ENCODE measurements around the gene FANCI. TPM values are rescaled to one million over a fixed set of nuclear protein-coding genes. Genes with fewer than 3 reads are reported as not detected.

FANCI gene
- total RNA-seq, 4 donors from 2014 or later: 7.2 to 24.5 (median 9.4) TPM

- no peak for TF ChIP-seq POLR2AphosphoS5 (IDR thresholded peaks at IDR 0.05)
- TF ChIP-seq EP300 (IDR thresholded peaks at IDR 0.05): no peak
- TF ChIP-seq POLR2A (IDR thresholded peaks at IDR 0.05): no peak
- no peak for TF ChIP-seq CTCF (IDR thresholded peaks at IDR 0.05)
- WGBS: 97% methylated on average over 2 of the region's 2 CpGs
- Histone ChIP-seq H3K27ac (no peak overlapping the region), H3K4me3 (no peak overlapping the region), H3K9me3 (no peaks in the 10 kb centered on the region), H3K4me1 (no peaks in the 10 kb centered on the region), H3K36me3 (peaks cover 38% of the 10 kb centered on the region), H3K27me3 (no peaks in the 10 kb centered on the region)
- no peak for DNase-seq (ENCODE audit: low spot score in 2 of 2)
These were observed 60.2 kb downstream of the FANCI start for GRCh38 chr15:89303986-89304385.

- Histone ChIP-seq H3K27me3 (no peaks in the 10 kb centered on the region), H3K4me1 (no peaks in the 10 kb centered on the region), H3K36me3 (peaks cover 33% of the 10 kb centered on the region), H3K9me3 (no peaks in the 10 kb centered on the region), H3K27ac (no peak overlapping the region), H3K4me3 (no peak overlapping the region)
- no peak for DNase-seq (ENCODE audit: low spot score in 2 of 2)
- WGBS: 91% methylated on average over 3 of the region's 3 CpGs
- no peak for TF ChIP-seq CTCF (IDR thresholded peaks at IDR 0.05)
- no peak for TF ChIP-seq POLR2AphosphoS5 (IDR thresholded peaks at IDR 0.05)
These were observed 61.6 kb downstream of the FANCI start for GRCh38 chr15:89305395-89305794.

- no peaks in the 10 kb centered on the region for H3K4me1 ChIP-seq
- peaks cover 21% of the 10 kb centered on the region for H3K36me3 ChIP-seq
- H3K27ac ChIP-seq: no peak overlapping the region
- TF ChIP-seq EP300 (IDR thresholded peaks at IDR 0.05) (no peak), CTCF (IDR thresholded peaks at IDR 0.05) (no peak), POLR2A (IDR thresholded peaks at IDR 0.05) (no peak), POLR2AphosphoS5 (IDR thresholded peaks at IDR 0.05) (no peak)
- no peak for DNase-seq (ENCODE audit: low spot score in 2 of 2)
- H3K4me3 ChIP-seq: no peak overlapping the region
- H3K27me3 ChIP-seq: no peaks in the 10 kb centered on the region
- H3K9me3 ChIP-seq: no peaks in the 10 kb centered on the region
- WGBS: 87% methylated on average over 2 of the region's 2 CpGs
These were observed 63.3 kb downstream of the FANCI start for GRCh38 chr15:89307046-89307587.

- TF ChIP-seq EP300 (IDR thresholded peaks at IDR 0.05) (no peak), POLR2AphosphoS5 (IDR thresholded peaks at IDR 0.05) (no peak), CTCF (IDR thresholded peaks at IDR 0.05) (no peak), POLR2A (IDR thresholded peaks at IDR 0.05) (no peak)
- 82% methylated on average over 2 of the region's 2 CpGs for WGBS
- Histone ChIP-seq H3K27me3 (no peaks in the 10 kb centered on the region), H3K27ac (no peak overlapping the region), H3K9me3 (no peaks in the 10 kb centered on the region), H3K36me3 (peaks cover 21% of the 10 kb centered on the region), H3K4me1 (no peaks in the 10 kb centered on the region), H3K4me3 (no peak overlapping the region)
- DNase-seq (ENCODE audit: low spot score in 2 of 2): no peak
These were observed 64.0 kb downstream of the FANCI start for GRCh38 chr15:89307791-89308190.

- Histone ChIP-seq H3K4me3 (no peak overlapping the region), H3K36me3 (peaks cover 21% of the 10 kb centered on the region), H3K27ac (no peak overlapping the region), H3K4me1 (no peaks in the 10 kb centered on the region), H3K27me3 (no peaks in the 10 kb centered on the region), H3K9me3 (no peaks in the 10 kb centered on the region)
- TF ChIP-seq CTCF (IDR thresholded peaks at IDR 0.05) (no peak), POLR2AphosphoS5 (IDR thresholded peaks at IDR 0.05) (no peak), EP300 (IDR thresholded peaks at IDR 0.05) (no peak), POLR2A (IDR thresholded peaks at IDR 0.05) (no peak)
- 60% methylated on average over 3 of the region's 3 CpGs for WGBS
- DNase-seq (ENCODE audit: low spot score in 2 of 2): no peak
These were observed 64.5 kb downstream of the FANCI start for GRCh38 chr15:89308236-89308635.
